Activated naive CD8-positive, alpha-beta T cell treated with anti-CD3 and anti-CD28 coated beads, Interleukin-2, amount 50 U/mL, for 16 hours (primary cell): Measurements from ENCODE around the gene NDUFC1.
"Not testable (repeated sequence)": the region's sequence is repeated elsewhere in the genome, so short reads cannot be mapped to it uniquely, and the experiment has no call there.

Experiments used
- DNase-seq: peaks from one replicate; pipeline ENCODE4 v3.0.0-alpha.2; 2020; ENCODE audit warnings: low read depth, low spot score

NDUFC1 gene

DNA sequence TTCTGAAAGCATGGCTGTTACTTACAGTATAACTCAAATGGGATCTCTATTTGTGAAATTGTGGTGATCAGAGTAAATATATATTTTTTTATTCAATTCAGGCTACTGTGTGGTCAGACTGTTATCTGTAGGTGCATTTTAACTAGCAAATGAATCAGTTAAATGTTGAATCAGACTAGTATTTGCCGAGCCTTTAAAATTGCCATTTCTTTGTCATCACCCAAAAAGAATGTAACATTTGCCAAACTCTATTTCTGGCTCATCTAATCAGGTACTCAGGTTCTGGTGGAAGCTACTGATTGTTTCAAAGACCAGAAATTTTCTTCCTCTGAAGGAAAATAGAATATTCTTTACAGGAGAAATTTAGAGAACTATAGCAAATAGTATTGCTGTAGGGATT lies 2.7 kb downstream of the NDUFC1 start:
- no peak for DNase-seq

- DNase-seq, result no peak
These were observed 5.3 kb downstream of the NDUFC1 start for GRCh38 chr4:139297001-139297410.

DNA sequence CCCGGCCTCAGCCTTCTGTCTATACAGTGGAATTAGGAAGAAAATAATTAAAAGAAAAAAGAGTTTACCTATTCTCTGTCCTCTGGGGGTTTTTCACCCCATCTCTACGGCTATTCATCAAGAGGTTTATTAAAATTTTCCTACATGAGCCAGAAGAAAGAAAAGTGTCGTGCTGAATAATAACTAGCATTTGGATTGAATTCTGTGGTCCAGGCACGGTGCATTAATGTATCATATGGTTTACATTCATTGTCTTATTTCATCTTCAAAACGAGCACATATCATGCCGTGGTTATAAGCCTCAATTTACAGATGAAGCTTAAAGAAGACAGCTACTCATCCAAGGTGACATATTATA lies 6.4 kb downstream of the NDUFC1 start:
- DNase-seq, result no peak

GRCh38 chr4:139295206-139295941 lies 6.9 kb downstream of the NDUFC1 start:
- DNase-seq, result peak; percentile 94

- no peak for DNase-seq
These were observed 16.0 kb downstream of the NDUFC1 start for GRCh38 chr4:139286186-139286698.

GRCh38 chr4:139282721-139283075 lies 19.6 kb downstream of the NDUFC1 start:
- no peak for DNase-seq

DNA sequence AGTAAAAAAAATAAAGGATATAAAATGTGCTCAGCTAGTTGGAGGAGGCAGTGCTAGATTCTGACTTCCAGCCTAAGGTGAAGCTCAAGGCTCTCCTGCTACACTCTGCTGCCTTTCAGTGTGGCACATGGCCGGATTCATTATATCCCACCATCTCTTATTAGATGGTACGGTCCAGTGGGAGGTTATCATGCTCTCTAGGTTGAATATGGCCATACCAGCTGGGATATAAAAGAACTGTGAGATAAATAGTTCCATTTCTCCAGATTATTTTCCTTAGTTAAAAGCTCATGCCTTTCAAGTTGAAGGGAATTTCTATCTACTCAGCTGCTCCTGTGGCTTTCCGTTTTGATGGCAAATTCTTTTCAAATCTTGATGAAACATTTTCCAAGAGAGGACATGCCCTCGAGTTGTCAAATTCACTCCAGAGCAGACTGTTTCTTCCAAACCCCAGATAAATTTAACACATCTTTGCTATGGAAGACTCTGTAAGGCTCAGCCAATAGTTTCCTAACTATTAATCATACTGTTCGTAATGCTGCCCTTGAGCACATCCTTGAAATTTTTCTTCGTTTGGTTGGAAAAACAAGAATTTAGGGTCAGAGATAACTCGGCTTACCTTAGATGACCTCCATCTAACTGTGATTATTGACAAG lies 20.1 kb downstream of the NDUFC1 start:
- DNase-seq, result no peak

- no peak for DNase-seq
These were observed 22.3 kb downstream of the NDUFC1 start, which contains the start of gene MGARP for GRCh38 chr4:139279760-139280620. TSS of gene MGARP (minus strand) at chr4:139280225. CDS start at chr4:139280158, 67 bp downstream.

DNA sequence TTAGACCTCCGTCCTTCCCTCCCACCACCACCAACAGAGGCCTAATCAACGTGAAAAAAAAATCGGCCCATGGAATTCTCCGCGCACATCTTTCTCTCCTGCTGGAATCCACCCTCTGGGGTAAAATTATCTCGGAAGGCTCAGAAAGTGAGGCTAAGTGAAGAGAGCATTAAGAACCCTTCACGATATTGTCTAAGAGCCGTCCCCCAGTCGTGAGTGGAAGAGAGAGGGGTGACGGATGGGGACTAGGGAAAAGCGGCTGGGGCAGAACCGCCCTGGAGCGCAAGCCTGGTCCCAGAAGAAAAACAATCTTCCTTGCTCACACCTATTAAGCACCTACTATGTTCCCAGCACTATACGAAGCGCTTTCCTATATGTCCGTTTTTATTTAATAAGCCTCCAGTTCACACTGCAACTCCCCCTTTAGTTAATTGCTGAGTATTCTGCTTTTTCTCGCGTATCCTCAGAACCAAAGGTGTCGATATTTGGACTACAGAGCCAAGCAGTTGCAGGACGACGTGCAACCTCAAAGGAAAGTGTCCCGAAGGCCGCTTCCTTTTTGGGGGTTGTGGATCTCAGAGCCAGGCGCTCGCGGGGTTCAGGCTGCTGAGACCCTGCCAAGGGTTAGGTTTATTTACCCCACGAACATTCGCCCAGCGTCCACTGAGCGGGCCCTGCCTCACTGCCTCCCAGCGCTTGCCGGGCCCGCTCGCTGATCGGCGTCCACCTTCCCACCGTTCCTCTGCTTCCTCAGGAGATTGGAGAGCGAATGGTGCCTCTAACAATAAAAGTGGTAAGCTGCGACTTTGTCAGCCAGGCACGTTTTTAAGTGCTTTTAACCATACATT lies 23.1 kb downstream of the NDUFC1 start:
- no peak for DNase-seq

DNA sequence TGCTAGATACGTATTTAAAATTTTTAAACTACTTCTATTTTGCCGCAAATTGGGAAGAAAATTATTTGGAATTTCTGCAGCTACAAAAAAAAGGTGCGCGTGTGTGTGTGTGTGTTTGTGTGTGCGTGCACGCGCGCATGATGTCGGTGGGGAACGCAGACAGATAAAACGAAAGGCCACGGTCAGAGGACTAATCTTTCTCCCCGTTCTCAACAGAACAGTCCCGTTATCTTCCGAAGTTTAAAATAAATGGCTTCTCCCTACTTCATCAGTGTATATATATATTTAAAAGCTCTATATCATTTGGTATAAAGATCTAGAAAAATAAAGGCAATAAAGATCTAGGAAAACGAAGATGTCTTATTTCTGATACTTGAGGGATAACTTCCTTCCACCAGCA lies 23.8 kb downstream of the NDUFC1 start:
- no peak for DNase-seq

DNA sequence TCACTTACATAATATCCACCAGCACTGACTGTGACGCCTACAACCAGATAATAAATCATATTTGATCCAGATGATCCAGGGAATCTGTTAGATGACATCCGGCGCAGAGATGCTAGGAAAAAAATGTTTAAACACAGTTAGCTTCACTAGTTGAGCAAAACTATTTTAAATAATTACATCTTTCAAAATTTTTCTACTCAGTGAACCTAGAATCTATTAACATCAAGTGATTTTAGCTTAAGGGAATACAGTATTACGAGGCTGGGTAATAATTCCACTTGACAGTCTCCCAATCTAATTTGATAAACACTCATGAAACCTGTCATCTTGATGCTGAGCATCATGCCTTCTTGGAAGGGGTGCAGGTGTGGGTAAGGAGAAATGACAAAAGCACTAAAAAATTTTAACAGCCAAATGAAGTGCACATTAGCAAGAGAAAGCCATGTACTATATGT lies 27.0 kb downstream of the NDUFC1 start:
- DNase-seq, result no peak

- no peak for DNase-seq
These were observed 27.5 kb downstream of the NDUFC1 start for GRCh38 chr4:139274790-139275189.

DNA sequence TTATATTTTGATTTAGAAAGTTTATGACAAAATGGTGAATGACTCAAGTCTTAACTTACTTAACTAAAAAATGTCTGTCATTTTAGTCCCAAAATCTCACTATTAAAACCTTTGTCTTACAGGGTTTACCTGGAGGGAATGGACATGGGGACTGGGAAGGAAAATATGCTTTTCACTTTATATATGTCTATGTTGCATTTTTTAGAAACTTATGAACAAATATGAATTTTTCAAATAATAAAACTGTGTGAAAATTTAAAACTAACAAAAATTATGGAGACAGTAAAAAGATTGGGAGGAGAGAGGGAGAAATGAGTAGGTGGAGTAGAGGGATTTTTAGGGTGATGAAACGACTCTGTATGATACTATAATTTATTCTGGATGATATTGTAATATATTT lies 28.4 kb downstream of the NDUFC1 start:
- DNase-seq, result no peak

DNA sequence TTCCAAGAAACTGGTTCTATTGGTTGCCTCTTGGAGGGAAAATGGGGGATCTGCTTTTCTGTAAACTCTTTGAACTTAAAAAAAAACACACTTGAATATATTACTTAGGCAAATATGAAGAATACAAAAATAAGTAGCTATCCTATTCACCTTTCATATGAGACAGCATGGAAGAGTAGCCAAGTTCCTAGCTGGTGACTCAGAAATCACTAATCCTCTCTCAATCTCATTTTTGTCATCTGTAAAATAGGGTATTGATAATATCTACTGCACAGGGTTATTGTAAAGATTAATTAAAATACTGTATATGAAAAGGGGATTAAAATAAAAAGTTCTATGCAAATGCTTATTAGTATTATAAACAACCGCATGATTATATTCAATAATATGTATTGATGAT lies 35.0 kb downstream of the NDUFC1 start:
- no peak for DNase-seq

- peak; percentile 64 for DNase-seq
These were observed 35.6 kb downstream of the NDUFC1 start for GRCh38 chr4:139266583-139267257.

GRCh38 chr4:139266208-139266582 lies 36.1 kb downstream of the NDUFC1 start:
- DNase-seq, result no peak

DNA sequence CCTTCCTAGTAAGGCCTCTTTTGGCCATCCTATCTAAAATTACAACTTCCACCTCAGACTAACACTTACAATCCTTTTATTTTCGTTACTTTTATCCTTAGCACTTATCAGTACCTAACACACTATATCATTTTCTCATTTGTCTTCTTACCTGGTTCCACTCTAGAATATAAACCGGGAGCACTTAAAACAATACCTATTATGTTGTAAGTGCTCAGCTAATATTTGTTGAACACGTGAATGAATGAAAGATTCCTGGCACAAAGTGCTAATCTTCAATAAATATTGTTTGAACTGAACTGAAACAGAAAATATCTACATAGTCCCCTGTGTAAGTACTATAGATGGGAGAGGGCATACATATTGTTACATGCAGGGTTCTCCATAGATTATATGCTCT lies 36.6 kb downstream of the NDUFC1 start:
- DNase-seq, result no peak

- no peak for DNase-seq
These were observed 45.9 kb downstream of the NDUFC1 start for GRCh38 chr4:139256349-139256748.

- DNase-seq, result not testable (repeated sequence)
These were observed 46.7 kb downstream of the NDUFC1 start for GRCh38 chr4:139255581-139255980.

GRCh38 chr4:139253713-139254112 lies 48.6 kb downstream of the NDUFC1 start:
- DNase-seq, result no peak

- DNase-seq, result no peak
These were observed 49.2 kb downstream of the NDUFC1 start for GRCh38 chr4:139253046-139253445.
